Mesenchymal stem cell (in vitro differentiated cells and primary cell): Measurements from ENCODE around the gene C19orf12.

ENCODE experiments used
- DNase-seq: peaks from one replicate; pipeline ENCODE4 v3.0.0-alpha.2; 2013
- H2AFZ ChIP-seq: one replicate; pipeline ENCODE4 v1.6.1; 2013; ENCODE audit warnings: low read depth, mild to moderate bottlenecking, control low read depth, inconsistent platforms, low read length, moderate library complexity
- H2AK5ac ChIP-seq: 2 replicates; pipeline ENCODE4 v1.6.1; 2013; ENCODE audit warnings: low read length, moderate library complexity, mild to moderate bottlenecking, inconsistent platforms; ENCODE audit not compliant: severe bottlenecking
- H2BK120ac ChIP-seq: one replicate; pipeline ENCODE4 v1.6.1; 2013; ENCODE audit warnings: low read depth, mild to moderate bottlenecking, inconsistent platforms, low read length, moderate library complexity
- H2BK12ac ChIP-seq, 2 experiments: one replicate each; pipeline ENCODE4 v1.6.1; 2013; ENCODE audit warnings: inconsistent platforms in 2 of 2, low read length in 2 of 2, mild to moderate bottlenecking in 2 of 2, moderate library complexity in 2 of 2, control low read depth in 1 of 2
- H2BK15ac ChIP-seq: one replicate; pipeline ENCODE4 v1.6.1; 2013; ENCODE audit warnings: mild to moderate bottlenecking, low read depth, inconsistent platforms; ENCODE audit not compliant: poor library complexity, severe bottlenecking
- H2BK5ac ChIP-seq: 2 replicates; pipeline ENCODE4 v1.6.1; 2013; ENCODE audit warnings: low read depth, mild to moderate bottlenecking, low read length, control low read depth, inconsistent platforms; ENCODE audit not compliant: poor library complexity, severe bottlenecking
- H3K14ac ChIP-seq, 2 experiments: one replicate each; pipeline ENCODE4 v1.6.1; 2013; ENCODE audit warnings: inconsistent platforms in 2 of 2, low read length in 2 of 2, control low read depth in 1 of 2, mild to moderate bottlenecking in 1 of 2, moderate library complexity in 1 of 2
- H3K18ac ChIP-seq, 2 experiments: one replicate each; pipeline ENCODE4 v1.6.1; 2013; ENCODE audit warnings: inconsistent platforms in 2 of 2, low read length in 2 of 2, control low read depth in 1 of 2, low read depth in 1 of 2, mild to moderate bottlenecking in 1 of 2
- H3K23ac ChIP-seq, 2 experiments: one replicate each; pipeline ENCODE4 v1.6.1; 2013; ENCODE audit warnings: inconsistent platforms in 2 of 2, low read length in 2 of 2, mild to moderate bottlenecking in 2 of 2, moderate library complexity in 2 of 2, control low read depth in 1 of 2
- H3K27ac ChIP-seq: 2 replicates; pipeline ENCODE4 v1.5.1; 2013; ENCODE audit warnings: mild to moderate bottlenecking, moderate library complexity, low read length, control low read depth, inconsistent platforms; ENCODE audit not compliant: poor library complexity, severe bottlenecking
- H3K27me3 ChIP-seq, 2 experiments: 2 replicates each; pipeline versions ENCODE4 v1.6.1 to v1.7.0; 2013; ENCODE audit warnings: low read length in 2 of 2, mild to moderate bottlenecking in 2 of 2, moderate library complexity in 2 of 2, control low read depth in 1 of 2, inconsistent platforms in 1 of 2; ENCODE audit not compliant: control insufficient read depth in 1 of 2, insufficient read depth in 1 of 2
- H3K36me3 ChIP-seq, 2 experiments: 2 replicates each; pipeline versions ENCODE4 v1.6.1 to v1.7.0; 2013; ENCODE audit warnings: low read length in 2 of 2, control low read depth in 1 of 2, inconsistent platforms in 1 of 2, low read depth in 1 of 2, mild to moderate bottlenecking in 1 of 2; ENCODE audit not compliant: insufficient read depth in 2 of 2, control insufficient read depth in 1 of 2
- H3K4ac ChIP-seq, 2 experiments: one replicate each; pipeline ENCODE4 v1.6.1; 2013; ENCODE audit warnings: inconsistent platforms in 2 of 2, low read length in 2 of 2, mild to moderate bottlenecking in 2 of 2, moderate library complexity in 2 of 2, control low read depth in 1 of 2, low read depth in 1 of 2
- H3K4me1 ChIP-seq: 2 replicates; pipeline ENCODE4 v1.6.1; 2013; ENCODE audit warnings: low read depth, low read length, control low read depth; ENCODE audit not compliant: control insufficient read depth, insufficient read depth
- H3K4me2 ChIP-seq: 2 replicates; pipeline ENCODE4 v1.6.1; 2013; ENCODE audit warnings: low read length, mild to moderate bottlenecking, inconsistent platforms; ENCODE audit not compliant: poor library complexity, severe bottlenecking
- H3K4me3 ChIP-seq, 2 experiments: 2 replicates each; pipeline versions ENCODE4 v1.5.1 to v1.7.0; 2013; ENCODE audit warnings: low read length in 2 of 2, mild to moderate bottlenecking in 2 of 2, control low read depth in 1 of 2, low read depth in 1 of 2; ENCODE audit not compliant: insufficient read depth in 1 of 2
- H3K79me1 ChIP-seq: replicated peaks from 2 replicates; pipeline ENCODE4 v1.6.1; 2013; ENCODE audit warnings: mild to moderate bottlenecking, control low read depth, low read length, inconsistent platforms; ENCODE audit not compliant: poor library complexity, severe bottlenecking
- H3K9ac ChIP-seq: 2 replicates; pipeline ENCODE4 v1.7.0; 2013; ENCODE audit warnings: mild to moderate bottlenecking, low read length, moderate library complexity
- H3K9me3 ChIP-seq: 2 replicates; pipeline ENCODE4 v1.7.0; 2013; ENCODE audit warnings: mild to moderate bottlenecking, low read length; ENCODE audit not compliant: control insufficient read depth
- H4K8ac ChIP-seq: one replicate; pipeline ENCODE4 v1.6.1; 2013; ENCODE audit warnings: inconsistent platforms, mild to moderate bottlenecking, low read length, moderate library complexity
- H4K91ac ChIP-seq: one replicate; pipeline ENCODE4 v1.6.1; 2013; ENCODE audit warnings: mild to moderate bottlenecking, low read length, inconsistent platforms
- WGBS: methylation state at CpG from one replicate; pipeline ENCODE4 v1.1.7; 2013; ENCODE audit warnings: mixed read lengths; 5-methylcytosine and 5-hydroxymethylcytosine counted together

Gene C19orf12

DNA sequence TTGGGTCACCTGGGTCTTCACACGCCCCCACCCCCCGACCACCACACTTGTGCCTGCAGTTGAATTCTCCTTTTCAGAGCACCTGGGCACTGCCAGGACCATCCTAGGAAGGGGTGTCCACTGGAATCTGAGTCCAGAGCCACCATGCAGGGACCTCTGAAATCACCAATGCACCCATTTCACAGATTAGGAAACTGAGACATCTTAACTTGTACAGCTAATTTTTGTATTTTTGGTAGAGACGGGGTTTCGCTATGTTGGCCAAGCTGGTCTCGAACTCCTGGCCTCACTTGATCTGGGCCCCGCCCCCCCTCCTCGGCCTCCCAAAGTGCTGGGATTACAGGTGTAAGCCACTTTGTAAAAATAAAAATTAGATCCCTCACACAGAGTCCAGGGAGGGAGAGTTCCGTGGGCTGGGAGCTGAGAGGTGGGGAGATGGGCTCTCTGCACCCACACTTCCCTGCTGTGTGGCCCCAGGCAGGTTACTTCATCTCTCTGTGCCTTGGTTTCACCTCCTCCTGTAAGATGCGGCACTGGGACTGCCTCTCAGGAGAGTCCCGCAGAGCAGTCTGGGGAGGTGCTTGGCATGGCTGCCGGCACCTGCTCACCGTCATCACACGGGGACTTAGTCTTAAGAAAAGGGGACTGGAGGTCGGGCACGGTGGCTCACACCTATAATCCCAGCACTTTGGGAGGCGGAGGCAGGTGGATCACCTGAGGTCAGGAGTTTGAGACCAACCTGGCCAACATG is 45.9 kb upstream of the C19orf12 start:
- Histone ChIP-seq H3K36me3 (no peaks in the 10 kb centered on the region), H4K91ac (no peak overlapping the region), H2BK12ac (no peak overlapping the region), H3K4me1 (peaks cover 2% of the 10 kb centered on the region), H3K23ac (no peak overlapping the region), H2BK120ac (no peak overlapping the region), H3K27ac (no peak overlapping the region), H4K8ac (no peak overlapping the region), H2BK15ac (no peak overlapping the region), H2AFZ (peak overlapping the region; percentile 47), H3K18ac (no peak overlapping the region), H2BK5ac (no peak overlapping the region), H3K14ac (no peak overlapping the region), H3K4ac (no peak overlapping the region), H3K27me3 (peaks cover 2 to 16% of the 10 kb centered on the region in 2 experiments), H3K4me2 (no peak overlapping the region), H3K9ac (peak overlapping the region; percentile 63), H3K4me3 (peak overlapping the region in 1 of 2 experiments; percentile 66), H2AK5ac (no peak overlapping the region), H3K9me3 (no peaks in the 10 kb centered on the region), H3K79me1 (no peaks in the 10 kb centered on the region)
- 89% methylated on average over 14 of the region's 16 CpGs for WGBS
- DNase-seq = no peak

- Histone ChIP-seq H2BK12ac (no peak overlapping the region), H2BK15ac (no peak overlapping the region), H3K9ac (no peak overlapping the region), H3K18ac (no peak overlapping the region), H4K8ac (no peak overlapping the region), H2AFZ (no peak overlapping the region), H2BK120ac (no peak overlapping the region), H3K36me3 (no peaks in the 10 kb centered on the region), H3K27me3 (peaks cover 0 to 14% of the 10 kb centered on the region in 2 experiments), H3K9me3 (no peaks in the 10 kb centered on the region), H3K4me1 (peaks cover 2% of the 10 kb centered on the region), H3K79me1 (no peaks in the 10 kb centered on the region), H3K4ac (no peak overlapping the region), H3K4me3 (no peak overlapping the region), H3K4me2 (no peak overlapping the region), H4K91ac (no peak overlapping the region), H3K14ac (no peak overlapping the region), H2AK5ac (no peak overlapping the region), H3K23ac (no peak overlapping the region), H3K27ac (no peak overlapping the region), H2BK5ac (no peak overlapping the region)
- no peak for DNase-seq
- WGBS = 71% methylated on average over 5 of the region's 5 CpGs
These were observed 44.3 kb upstream of the C19orf12 start for GRCh38 chr19:29759359-29759758.

DNA sequence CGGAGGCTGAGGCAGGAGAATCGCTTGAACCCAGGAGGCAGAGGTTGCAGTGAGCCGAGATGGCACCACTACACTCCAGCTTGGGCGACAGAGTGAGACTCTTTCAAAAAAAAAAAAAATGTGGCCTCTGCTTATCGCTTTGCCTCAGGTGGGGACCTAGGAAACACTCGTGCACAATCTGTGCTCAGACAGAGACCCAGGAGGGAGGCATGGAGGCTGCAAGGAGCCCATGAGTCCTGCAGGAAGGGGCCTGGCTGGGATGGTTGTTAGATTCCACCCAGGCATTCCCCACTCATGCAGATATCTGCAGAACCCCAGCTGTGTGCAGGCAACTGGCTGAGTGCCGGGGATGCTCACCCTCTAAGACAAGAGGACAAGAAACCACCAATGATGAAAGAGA is 43.8 kb upstream of the C19orf12 start:
- H2AK5ac ChIP-seq = no peak overlapping the region
- H2BK12ac ChIP-seq = no peak overlapping the region
- peaks cover 2% of the 10 kb centered on the region for H3K4me1 ChIP-seq
- no peak overlapping the region for H3K4me3 ChIP-seq
- H3K4ac ChIP-seq = no peak overlapping the region
- no peak for DNase-seq
- no peak overlapping the region for H2BK5ac ChIP-seq
- H4K8ac ChIP-seq = no peak overlapping the region
- H3K18ac ChIP-seq = no peak overlapping the region
- H3K79me1 ChIP-seq = no peaks in the 10 kb centered on the region
- no peaks in the 10 kb centered on the region for H3K9me3 ChIP-seq
- no peak overlapping the region for H3K27ac ChIP-seq
- no peak overlapping the region for H3K23ac ChIP-seq
- no peak overlapping the region for H3K14ac ChIP-seq
- H3K4me2 ChIP-seq = no peak overlapping the region
- no peak overlapping the region for H2BK120ac ChIP-seq
- 84% methylated on average over 7 of the region's 7 CpGs for WGBS
- H3K27me3 ChIP-seq = peaks cover under 1 to 18% of the 10 kb centered on the region in 2 experiments
- no peak overlapping the region for H4K91ac ChIP-seq
- H2BK15ac ChIP-seq = no peak overlapping the region
- H3K36me3 ChIP-seq = no peaks in the 10 kb centered on the region
- no peak overlapping the region for H2AFZ ChIP-seq
- H3K9ac ChIP-seq = no peak overlapping the region

DNA sequence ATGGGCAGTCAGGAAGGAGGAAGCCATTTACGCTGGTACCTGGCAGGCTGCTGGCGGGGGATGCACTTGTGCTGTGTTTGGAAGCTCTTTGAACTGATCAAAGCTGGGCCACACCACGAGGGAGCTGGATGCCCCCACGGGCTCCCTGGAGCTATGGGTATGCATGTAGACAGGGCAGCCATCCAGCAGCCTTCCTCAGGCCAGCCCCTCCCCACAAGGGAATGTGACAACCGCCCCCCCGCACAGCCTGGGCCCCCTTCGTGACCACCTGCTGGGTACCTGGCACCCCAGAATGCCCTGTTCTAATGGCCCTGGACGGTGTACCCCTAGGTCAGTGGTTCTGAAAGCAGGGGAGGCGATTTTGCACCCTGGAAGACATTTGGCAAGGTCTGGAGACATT is 42.5 kb upstream of the C19orf12 start:
- Histone ChIP-seq H3K4me3 (no peak overlapping the region), H3K79me1 (no peaks in the 10 kb centered on the region), H4K91ac (no peak overlapping the region), H3K23ac (no peak overlapping the region), H3K4me1 (peaks cover 2% of the 10 kb centered on the region), H2AK5ac (no peak overlapping the region), H4K8ac (no peak overlapping the region), H2BK12ac (no peak overlapping the region), H3K4ac (no peak overlapping the region), H3K14ac (no peak overlapping the region), H3K27ac (no peak overlapping the region), H2BK15ac (no peak overlapping the region), H3K18ac (no peak overlapping the region), H2BK5ac (no peak overlapping the region), H2BK120ac (no peak overlapping the region), H3K36me3 (no peaks in the 10 kb centered on the region), H3K9ac (no peak overlapping the region), H3K9me3 (no peaks in the 10 kb centered on the region), H3K4me2 (no peak overlapping the region), H2AFZ (no peak overlapping the region), H3K27me3 (peaks cover 9 to 29% of the 10 kb centered on the region in 2 experiments)
- 72% methylated on average over 9 of the region's 9 CpGs for WGBS
- no peak for DNase-seq
